Ectodermal cell (in vitro differentiated cells): ENCODE measurements around the gene NAP1L4.

Experiments used
- H3K27ac ChIP-seq: 2 replicates; pipeline ENCODE4 v1.7.0; 2013; ENCODE audit warnings: mild to moderate bottlenecking, low read depth, low read length; ENCODE audit not compliant: insufficient read depth, poor library complexity, severe bottlenecking
- H3K27me3 ChIP-seq: 2 replicates; pipeline ENCODE4 v1.7.0; 2013; ENCODE audit warnings: mild to moderate bottlenecking, low read length; ENCODE audit not compliant: insufficient read depth, control insufficient read depth, poor library complexity, severe bottlenecking
- H3K36me3 ChIP-seq: one replicate; pipeline ENCODE4 v1.7.0; 2013; ENCODE audit warnings: low read length; ENCODE audit not compliant: control insufficient read depth, insufficient read depth
- H3K4me1 ChIP-seq: one replicate; pipeline ENCODE4 v1.7.0; 2013; ENCODE audit warnings: low read length; ENCODE audit not compliant: control insufficient read depth, insufficient read depth
- H3K4me3 ChIP-seq: 2 replicates; pipeline ENCODE4 v1.7.0; 2013; ENCODE audit warnings: low read depth, low read length, control low read depth; ENCODE audit not compliant: insufficient read depth
- H3K9me3 ChIP-seq: 2 replicates; pipeline ENCODE4 v1.7.0; 2013; ENCODE audit warnings: mild to moderate bottlenecking, low read length, moderate library complexity; ENCODE audit not compliant: control insufficient read depth
- WGBS, 2 experiments: methylation state at CpG; one replicate each; pipeline ENCODE4 v1.1.7; 2013; ENCODE audit warnings: missing lambda C conversion rate in 2 of 2; 5-methylcytosine and 5-hydroxymethylcytosine counted together

Gene NAP1L4

GRCh38 chr11:2924381-2924780 lies 67.7 kb downstream of the NAP1L4 start:
- 91 to 93% methylated on average over 10 of the region's 10 CpGs for WGBS, 2 experiments
- peaks cover 13% of the 10 kb centered on the region for H3K4me1 ChIP-seq
- H3K9me3 ChIP-seq, result no peaks in the 10 kb centered on the region
- no peak overlapping the region for H3K4me3 ChIP-seq
- H3K36me3 ChIP-seq, result no peaks in the 10 kb centered on the region
- H3K27me3 ChIP-seq, result peaks cover 33% of the 10 kb centered on the region
- no peak overlapping the region for H3K27ac ChIP-seq

DNA sequence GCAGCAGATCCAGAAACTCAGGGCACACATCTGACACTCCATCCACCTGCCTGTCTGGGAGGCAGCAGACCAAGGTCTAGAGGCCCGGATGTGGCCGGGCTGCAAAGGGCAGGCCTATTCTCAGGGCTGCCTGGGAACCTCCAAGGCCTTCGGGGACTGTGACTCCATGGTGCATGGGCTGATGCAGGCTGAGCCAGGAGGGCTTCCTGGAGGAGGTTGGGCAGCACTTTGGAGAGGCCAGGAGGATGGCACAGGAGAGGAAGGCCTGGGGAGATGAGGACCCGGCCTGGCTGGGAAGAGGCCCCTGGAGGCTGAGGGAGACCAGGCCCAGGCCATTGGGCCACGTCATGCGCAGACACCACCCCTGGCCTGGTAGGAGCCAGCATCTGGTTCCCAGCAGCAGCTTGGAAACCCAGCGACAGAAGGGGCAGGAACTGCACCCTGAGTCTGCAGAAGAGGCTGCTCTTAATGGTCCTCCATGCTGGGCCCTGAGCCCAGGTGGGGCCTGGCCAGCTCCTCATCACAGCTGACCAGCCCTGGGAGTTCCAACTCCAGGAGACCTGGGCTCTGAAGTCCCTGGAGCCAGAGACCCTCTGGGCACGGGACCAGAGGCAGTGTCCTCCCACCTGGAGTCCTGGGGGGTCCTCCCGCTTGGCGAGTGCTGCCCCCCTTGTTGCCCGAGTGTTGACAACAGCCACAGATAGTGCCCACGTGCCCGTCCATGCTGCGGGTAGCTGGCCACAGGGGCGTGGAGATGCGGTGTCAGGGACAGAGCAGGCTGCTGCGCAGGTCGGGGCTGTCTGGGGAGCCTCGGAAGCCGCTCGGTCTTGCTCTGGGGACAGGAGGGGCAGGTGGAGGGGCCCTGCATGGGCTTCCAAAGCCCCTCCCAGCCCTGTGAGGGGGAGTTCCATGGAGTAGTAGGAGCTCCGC lies 68.4 kb downstream of the NAP1L4 start:
- Histone ChIP-seq H3K27me3 (peaks cover 26% of the 10 kb centered on the region), H3K36me3 (no peaks in the 10 kb centered on the region), H3K27ac (no peak overlapping the region), H3K4me3 (no peak overlapping the region), H3K9me3 (no peaks in the 10 kb centered on the region), H3K4me1 (peaks cover 13% of the 10 kb centered on the region)
- WGBS, 2 experiments, result 93 to 94% methylated on average over 22 of the region's 22 CpGs

DNA sequence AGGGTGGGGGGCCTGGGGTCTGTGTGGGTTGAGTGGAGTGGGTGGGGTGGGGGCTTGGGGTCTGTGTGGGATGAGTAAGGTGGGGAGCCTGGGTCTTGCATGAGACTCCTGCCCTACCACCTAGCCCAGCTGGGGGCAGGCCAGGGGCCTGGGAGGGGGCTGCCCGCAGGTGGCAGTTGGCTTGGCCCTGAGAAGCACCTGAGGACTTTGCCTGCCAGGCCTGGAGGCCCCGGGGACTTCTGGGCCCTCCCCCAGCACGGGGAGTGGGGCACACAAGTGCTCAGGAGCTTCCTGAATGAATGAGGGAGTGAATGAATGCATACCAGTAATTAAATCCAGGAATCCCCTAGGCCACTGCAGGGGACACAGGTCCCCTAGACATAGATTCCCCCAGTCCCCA lies 69.5 kb downstream of the NAP1L4 start:
- WGBS, 2 experiments, result 84% methylated on average over 3 of the region's 3 CpGs
- no peak overlapping the region for H3K27ac ChIP-seq
- H3K36me3 ChIP-seq, result no peaks in the 10 kb centered on the region
- no peaks in the 10 kb centered on the region for H3K9me3 ChIP-seq
- peaks cover 6% of the 10 kb centered on the region for H3K4me1 ChIP-seq
- H3K27me3 ChIP-seq, result peaks cover 15% of the 10 kb centered on the region
- no peak overlapping the region for H3K4me3 ChIP-seq

GRCh38 chr11:2921742-2922493 lies 70.2 kb downstream of the NAP1L4 start:
- WGBS, 2 experiments, result 91 to 92% methylated on average over 28 to 29 of the region's 29 CpGs
- H3K4me1 ChIP-seq, result no peaks in the 10 kb centered on the region
- H3K9me3 ChIP-seq, result no peaks in the 10 kb centered on the region
- no peak overlapping the region for H3K27ac ChIP-seq
- no peaks in the 10 kb centered on the region for H3K36me3 ChIP-seq
- H3K27me3 ChIP-seq, result peaks cover 8% of the 10 kb centered on the region
- H3K4me3 ChIP-seq, result no peak overlapping the region

DNA sequence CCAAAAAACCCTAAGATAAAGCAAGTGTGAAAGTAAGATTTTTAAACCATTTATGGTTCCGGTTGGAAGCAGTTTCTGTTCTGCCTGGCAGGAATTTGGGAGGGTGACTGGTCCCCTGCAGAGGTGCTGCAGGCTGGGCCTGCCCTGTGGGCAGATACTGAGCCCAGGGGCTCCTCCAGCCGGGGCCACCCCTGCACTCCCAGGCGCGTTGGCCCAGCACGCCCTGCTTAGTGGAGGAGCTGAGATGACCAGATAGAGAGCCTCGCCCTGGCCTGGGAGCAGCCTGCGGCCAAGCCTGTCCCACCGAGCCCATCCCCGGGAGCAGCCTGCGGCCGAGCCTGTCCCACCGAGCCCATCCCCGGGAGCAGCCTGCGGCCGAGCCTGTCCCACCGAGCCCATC lies 70.9 kb downstream of the NAP1L4 start:
- H3K36me3 ChIP-seq, result no peaks in the 10 kb centered on the region
- H3K9me3 ChIP-seq, result no peaks in the 10 kb centered on the region
- H3K27ac ChIP-seq, result no peak overlapping the region
- H3K4me3 ChIP-seq, result no peak overlapping the region
- WGBS, 2 experiments, result 88 to 93% methylated on average over 9 to 13 of the region's 16 CpGs
- H3K27me3 ChIP-seq, result peaks cover 1% of the 10 kb centered on the region
- H3K4me1 ChIP-seq, result no peaks in the 10 kb centered on the region

GRCh38 chr11:2920343-2920742 lies 71.8 kb downstream of the NAP1L4 start:
- no peaks in the 10 kb centered on the region for H3K36me3 ChIP-seq
- 94 to 95% methylated on average over 12 of the region's 12 CpGs for WGBS, 2 experiments
- no peaks in the 10 kb centered on the region for H3K27me3 ChIP-seq
- H3K4me1 ChIP-seq, result no peaks in the 10 kb centered on the region
- no peak overlapping the region for H3K4me3 ChIP-seq
- no peak overlapping the region for H3K27ac ChIP-seq
- no peaks in the 10 kb centered on the region for H3K9me3 ChIP-seq

DNA sequence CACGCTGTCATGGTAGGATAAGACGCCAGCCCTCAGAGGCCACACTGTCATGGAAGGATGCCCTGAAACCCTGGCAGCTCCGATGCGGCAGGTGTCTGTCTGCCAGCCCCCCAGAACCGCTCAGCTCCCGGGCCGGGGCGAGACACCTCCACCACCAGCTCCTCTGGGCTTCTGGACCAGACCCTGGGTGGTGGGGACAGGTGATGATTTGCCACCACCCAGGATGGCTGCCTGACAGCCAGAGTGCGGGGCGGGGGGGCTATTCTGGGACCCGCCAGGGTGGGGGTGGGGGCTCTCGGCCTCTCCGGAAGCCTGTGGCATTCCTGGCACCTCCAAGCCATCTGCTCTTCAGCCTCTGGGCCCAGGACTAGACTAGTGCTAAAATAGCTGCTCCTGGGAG lies 72.3 kb downstream of the NAP1L4 start:
- no peaks in the 10 kb centered on the region for H3K36me3 ChIP-seq
- H3K9me3 ChIP-seq, result no peaks in the 10 kb centered on the region
- H3K4me1 ChIP-seq, result no peaks in the 10 kb centered on the region
- 91 to 94% methylated on average over 13 of the region's 13 CpGs for WGBS, 2 experiments
- H3K27me3 ChIP-seq, result no peaks in the 10 kb centered on the region
- H3K4me3 ChIP-seq, result no peak overlapping the region
- H3K27ac ChIP-seq, result no peak overlapping the region

- H3K4me3 ChIP-seq, result no peak overlapping the region
- no peak overlapping the region for H3K27ac ChIP-seq
- H3K27me3 ChIP-seq, result no peaks in the 10 kb centered on the region
- H3K4me1 ChIP-seq, result no peaks in the 10 kb centered on the region
- H3K9me3 ChIP-seq, result no peaks in the 10 kb centered on the region
- no peaks in the 10 kb centered on the region for H3K36me3 ChIP-seq
- 93 to 95% methylated on average over 9 of the region's 9 CpGs for WGBS, 2 experiments
Observed at GRCh38 chr11:2919188-2919587, 72.9 kb downstream of the NAP1L4 start.

GRCh38 chr11:2917842-2918490 lies 74.2 kb downstream of the NAP1L4 start:
- no peaks in the 10 kb centered on the region for H3K27me3 ChIP-seq
- no peaks in the 10 kb centered on the region for H3K36me3 ChIP-seq
- 91% methylated on average over 25 of the region's 25 CpGs for WGBS, 2 experiments
- H3K27ac ChIP-seq, result no peak overlapping the region
- no peaks in the 10 kb centered on the region for H3K4me1 ChIP-seq
- H3K4me3 ChIP-seq, result no peak overlapping the region
- no peaks in the 10 kb centered on the region for H3K9me3 ChIP-seq
